ENCODE results near the gene LGI4. TPM values are rescaled to one million over a fixed set of nuclear protein-coding genes. Genes with fewer than 3 reads are reported as not detected.
"Not testable (repeated sequence)": the region's sequence is repeated elsewhere in the genome, so short reads cannot be mapped to it uniquely, and the experiment has no call there.

Gene LGI4
- total RNA-seq, 1 experiment from 2014 or later: 0.36 TPM

DNA sequence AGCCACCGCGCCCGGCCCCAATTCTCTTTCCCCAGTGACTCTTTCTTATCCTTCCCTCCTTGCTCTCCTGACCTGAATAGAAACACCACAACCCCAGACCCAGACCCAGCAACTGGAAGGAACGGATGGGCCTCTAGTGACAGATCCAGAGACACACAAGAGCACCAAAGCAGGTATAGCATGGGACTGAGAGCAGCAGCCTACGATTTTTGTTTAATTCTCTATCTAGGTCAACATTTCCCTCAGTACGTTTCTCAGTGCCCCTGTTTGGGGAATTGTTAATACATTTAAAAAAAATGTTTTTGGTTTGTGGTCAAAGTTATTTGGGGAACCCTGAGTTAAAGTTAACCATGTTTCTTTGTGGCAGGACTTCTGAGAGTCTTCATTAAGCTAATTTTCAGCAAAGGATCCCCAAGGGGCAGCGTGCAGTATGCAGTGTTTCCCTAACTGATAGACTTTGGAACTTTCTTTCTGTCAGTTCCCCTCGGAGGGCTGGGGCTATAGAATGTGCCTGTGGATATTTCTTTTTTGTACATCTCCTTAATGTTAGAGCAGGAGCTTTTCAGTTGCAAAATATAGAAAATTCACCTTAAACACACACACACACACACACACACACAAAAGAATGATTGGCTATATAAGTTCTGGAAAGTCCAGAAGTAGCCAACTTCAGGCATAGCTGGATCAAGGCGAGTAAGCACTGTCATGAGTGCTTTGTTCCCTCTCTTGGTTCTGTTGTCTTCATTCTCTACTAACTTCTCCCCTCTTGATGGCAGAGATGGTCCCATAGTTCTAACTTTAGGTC is 26.0 kb upstream of the LGI4 start:
- DNase-seq (ENCODE audit: low read depth): no peak

DNA sequence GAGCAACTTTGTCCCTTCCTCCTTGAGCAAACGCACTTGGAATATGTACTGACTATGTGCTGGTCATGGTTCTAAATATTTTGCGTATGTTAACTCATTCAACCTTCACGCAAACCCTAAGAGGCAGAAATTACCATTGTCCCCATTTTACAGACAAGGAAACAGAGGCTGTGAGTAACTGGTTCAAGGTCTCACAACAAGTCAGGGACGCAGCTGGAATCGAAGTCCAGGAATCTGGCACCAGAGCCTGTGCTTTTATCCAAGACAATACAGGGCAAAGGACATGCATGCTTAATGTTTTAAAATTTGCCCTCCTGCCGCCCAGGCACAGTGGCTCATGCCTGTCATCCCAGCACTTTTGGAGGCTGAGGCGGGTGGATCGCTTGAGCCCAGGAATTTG is 24.7 kb upstream of the LGI4 start:
- no peak for DNase-seq (ENCODE audit: low read depth)

DNA sequence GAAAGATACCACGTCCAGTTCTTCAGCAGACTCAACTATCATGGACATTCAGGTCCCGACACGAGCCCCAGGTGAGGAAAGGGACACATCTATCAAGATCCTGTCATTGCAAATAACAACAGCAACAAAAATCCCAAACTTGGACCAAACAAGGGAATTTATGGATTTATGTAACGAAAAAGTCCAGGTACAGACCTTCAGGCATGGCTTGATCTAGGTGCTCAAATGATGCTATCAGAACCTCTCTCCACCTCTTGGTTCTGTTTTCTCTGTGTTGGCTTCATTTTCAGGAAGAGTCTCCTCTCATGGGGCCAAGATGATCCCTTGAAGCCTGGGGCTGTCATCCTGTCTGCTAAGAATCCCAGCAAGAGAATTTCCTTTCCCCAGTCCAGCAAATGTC is 22.6 kb upstream of the LGI4 start:
- no peak for DNase-seq (ENCODE audit: low read depth)

DNA sequence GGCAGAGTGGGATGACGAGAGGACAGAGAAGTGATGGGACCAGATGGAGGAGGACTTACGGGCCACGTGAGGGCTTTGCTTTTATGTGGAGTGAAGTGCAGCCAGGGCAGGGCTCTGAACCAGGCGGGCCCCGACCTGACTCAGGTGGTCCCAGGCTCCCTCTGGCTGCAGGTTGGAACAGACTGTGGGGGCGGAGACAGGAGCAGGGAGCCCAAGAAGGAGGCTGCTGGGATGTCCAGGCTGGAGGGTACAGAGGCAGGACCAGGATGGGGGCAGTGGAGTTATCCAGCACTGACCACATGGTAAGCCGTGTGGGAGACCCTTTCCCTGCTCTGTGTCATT is 21.8 kb upstream of the LGI4 start:
- no peak for DNase-seq (ENCODE audit: low read depth)

DNA sequence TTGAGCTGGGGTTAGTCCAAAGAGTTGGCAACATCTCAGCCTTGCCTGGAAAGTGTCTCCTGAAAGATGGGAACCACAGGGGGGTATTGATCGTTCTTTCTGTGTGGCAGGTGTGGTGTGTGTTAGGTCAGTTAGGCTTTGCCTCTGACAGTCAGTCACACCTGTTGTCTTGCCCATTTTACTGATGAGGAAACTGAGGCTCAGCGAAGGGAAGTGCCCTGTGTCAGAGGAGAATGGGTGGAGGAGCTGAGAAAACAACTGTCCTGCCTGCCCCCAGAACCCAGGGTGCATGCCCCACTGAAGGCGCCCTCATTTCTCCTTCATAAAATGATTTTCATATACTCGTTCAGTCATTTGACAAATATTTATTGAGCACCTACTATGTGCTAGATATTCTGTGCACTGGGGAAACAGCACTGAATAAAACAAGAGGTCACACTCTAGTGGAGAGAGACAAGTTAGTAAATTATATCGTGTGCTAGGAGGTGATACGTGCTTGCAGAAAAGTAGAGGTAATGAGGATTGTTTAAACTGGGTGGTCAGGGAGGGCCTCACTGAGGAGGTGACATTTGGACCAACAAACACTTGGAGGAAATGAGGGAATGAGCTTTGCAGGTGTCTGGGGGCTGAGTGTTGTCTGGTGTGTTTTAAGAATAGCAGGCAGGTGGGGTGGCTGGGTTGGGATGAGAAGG is 21.3 kb upstream of the LGI4 start:
- DNase-seq (ENCODE audit: low read depth): no peak

DNA sequence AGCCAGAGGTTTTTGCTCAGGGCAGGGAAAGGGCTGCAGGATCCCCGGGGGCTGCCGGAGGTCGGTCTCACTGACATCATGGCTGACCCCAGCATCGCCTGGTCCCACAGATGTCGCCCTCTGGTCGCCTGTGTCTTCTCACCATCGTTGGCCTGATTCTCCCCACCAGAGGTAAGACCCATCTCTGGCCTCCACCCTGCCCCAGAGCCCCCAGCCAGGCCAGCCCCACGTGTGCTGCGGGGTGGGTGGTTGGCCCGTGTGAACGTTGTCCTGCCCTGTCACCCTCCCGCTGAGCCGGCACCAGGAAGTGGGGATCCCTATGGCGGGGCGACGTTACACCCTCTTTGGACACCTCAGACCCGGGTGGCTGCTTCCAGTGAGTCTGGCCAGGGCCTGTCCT is 20.6 kb upstream of the LGI4 start:
- DNase-seq (ENCODE audit: low read depth): no peak

DNA sequence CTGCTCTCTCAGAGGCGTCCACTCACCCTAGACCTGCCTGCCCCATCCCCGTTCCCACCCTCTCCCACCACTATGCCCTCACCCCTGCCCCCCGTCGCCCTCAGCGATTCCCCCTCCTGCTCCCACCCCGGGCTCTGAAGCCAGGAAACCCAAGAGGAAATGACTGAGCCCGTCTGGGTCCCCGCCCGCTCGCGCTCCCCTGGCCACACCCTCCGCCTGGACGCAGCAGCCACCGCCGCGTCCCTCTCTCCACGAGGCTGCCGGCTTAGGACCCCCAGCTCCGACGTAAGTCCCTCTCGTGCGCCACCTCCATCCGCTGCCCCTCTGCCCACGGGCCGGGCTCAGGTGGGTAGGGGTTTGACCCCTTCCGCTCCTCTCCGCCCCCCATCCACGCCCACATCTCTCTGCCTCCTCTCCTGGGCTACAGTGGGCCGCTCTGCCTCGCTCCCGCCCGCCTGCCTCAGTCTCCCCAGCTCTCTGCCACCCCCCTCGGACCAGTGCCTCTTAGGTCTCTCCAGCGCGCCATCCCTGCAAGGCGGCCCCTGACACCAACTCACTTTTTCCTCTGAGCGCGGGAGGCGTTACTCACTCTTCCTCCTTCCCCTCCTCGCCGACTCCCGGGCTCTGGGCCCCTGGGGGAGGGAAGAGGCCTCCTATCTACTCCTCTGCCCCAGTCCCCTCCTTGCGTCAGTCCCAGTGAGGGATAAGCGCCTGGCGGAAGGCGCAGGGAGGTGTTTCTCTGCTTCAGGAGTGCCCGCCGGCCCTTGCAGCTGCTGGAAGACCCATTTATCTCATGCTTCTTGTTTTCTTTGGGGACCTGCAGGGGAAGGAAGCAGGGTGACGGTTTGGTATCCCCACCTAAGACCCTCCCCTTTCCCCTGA is 19.9 kb upstream of the LGI4 start, which contains the start of gene FXYD5:
TSS of gene FXYD5 (plus strand) at position 211 of the 882 bp plus-strand sequence. CDS start 816 bp downstream, outside the sequence.
- DNase-seq (ENCODE audit: low read depth): peak; percentile 86

DNA sequence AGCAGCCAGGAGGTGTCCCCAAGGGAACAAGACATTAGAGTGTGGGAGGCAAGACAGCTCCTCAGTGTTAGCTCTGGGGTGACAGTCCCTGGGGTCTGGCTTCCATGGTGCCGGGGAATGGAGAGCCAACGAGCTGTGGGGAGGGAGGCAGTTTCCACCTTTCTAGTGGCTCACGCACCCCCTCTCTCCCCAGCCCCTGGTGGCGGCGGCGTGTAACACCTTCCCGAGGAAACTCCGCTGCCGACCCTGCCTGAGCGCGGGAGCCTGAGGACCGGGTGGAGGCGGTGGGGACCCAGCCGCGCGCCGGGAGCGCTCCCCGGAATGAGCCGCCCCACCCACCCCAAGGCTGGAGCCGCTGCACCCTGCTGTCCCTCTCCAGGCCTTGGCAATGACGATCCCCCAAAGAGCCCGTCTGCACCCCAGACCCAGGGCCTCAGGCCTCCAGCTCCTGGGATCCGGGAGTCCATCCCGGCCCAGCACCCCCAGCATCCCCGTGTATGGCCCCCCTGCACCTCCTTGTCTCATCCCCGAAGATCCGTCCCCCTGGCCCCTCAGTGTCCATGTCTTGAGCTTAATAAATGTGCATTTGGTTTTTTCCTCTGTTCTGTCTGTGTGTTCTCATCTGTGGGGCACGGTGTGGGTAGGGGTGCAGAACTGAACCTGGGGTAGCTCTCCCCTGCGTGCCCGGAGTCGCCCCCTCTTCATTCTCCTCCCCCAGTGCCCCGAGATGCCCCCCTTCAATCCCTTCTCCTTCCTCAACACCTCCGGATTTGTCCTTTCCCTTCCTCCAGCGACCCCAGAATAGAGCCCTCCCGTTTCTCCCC is 19.1 kb upstream of the LGI4 start:
- DNase-seq (ENCODE audit: low read depth): peak; percentile 46

DNA sequence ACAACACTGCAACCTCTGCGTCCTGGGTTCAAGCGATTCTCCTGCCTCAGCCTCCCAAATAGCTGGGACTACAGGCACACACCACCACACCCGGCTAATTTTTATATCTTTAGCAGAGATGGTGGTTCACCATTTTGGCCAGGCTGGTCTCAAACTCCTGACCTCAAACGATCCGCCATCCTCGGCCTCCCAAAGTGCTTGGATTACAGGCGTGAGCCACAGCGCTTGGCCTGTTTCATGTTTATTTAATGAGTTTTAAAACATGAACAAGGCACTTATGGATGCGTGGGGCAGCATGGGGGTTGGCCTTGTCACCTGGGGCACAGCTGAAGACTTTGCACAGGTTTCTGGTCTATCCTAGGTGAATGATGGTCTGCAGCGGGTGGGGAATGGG is 18.3 kb upstream of the LGI4 start:
- DNase-seq (ENCODE audit: low read depth): not testable (repeated sequence)

DNA sequence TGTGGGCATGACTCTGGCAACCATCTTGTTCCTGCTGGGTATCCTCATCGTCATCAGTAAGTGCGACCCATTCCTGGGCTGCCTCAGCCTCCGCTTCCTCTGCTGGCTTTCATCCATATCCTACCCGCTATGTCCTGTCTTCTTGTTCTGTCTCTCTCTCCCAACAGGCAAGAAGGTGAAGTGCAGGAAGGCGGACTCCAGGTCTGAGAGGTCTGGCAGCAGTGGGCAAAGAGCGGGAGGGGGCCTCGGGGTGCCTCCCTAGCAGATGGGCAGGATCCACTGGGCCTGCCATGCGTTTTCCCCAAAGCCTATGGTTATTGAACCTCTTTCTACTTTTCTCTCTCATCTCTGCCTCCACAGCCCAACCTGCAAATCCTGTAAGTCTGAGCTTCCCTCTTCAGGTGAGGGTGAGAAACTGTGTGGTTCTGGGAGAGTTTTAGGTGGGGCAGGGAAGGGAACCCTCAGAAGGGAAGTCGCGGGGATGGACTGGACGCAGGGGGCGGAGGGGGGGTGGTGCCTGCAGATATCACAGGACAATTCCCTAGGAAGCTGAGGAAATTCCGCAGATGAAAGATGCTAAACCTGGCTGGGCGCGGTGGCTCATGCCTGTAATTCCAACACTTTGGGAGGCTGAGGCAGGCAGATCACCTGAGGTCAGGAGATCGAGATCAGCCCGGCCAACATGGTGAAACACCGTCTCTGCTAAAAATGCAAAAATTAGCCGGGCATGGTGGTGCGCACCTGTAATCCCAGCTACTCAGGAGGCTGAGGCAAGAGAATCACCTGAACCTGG is 16.6 kb upstream of the LGI4 start:
- DNase-seq (ENCODE audit: low read depth): no peak

DNA sequence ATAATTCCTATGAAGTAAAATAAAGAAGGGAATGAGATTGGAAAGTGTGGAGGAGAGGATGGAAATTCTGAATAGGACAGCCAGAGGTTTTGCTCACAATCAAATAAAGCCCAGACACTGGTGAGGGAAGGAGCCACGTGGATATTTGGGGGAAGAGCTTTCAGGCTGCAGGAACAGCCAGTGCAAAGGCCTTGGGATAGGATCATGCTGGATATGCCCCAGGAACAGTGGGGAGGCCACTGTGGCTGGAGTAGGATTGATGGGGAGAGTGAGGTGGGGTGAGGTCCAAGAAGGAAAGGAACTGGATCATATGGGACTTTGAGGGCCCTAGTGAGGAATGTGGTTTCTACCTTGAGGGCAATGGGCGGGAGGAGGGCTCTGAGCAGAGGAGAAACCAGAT is 15.6 kb upstream of the LGI4 start:
- DNase-seq (ENCODE audit: low read depth): no peak

DNA sequence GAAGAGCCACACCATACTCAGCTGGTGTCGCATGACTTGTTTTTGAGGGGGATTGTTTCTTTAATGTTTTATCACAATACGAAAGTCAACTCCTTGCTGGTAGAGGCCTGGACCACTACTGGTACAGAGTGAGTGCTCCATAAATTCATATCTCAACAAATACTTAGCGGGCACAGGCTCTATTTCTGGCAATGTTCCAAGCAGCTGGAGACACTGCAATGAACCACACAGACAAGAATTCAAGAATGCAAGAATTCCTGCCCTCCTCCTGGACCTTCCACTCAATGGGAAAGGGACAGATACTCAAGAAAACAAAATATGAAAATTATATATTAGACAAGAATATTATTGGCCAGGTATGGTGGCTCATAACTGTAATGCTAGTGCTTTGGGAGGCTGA is 14.6 kb upstream of the LGI4 start:
- no peak for DNase-seq (ENCODE audit: low read depth)

DNA sequence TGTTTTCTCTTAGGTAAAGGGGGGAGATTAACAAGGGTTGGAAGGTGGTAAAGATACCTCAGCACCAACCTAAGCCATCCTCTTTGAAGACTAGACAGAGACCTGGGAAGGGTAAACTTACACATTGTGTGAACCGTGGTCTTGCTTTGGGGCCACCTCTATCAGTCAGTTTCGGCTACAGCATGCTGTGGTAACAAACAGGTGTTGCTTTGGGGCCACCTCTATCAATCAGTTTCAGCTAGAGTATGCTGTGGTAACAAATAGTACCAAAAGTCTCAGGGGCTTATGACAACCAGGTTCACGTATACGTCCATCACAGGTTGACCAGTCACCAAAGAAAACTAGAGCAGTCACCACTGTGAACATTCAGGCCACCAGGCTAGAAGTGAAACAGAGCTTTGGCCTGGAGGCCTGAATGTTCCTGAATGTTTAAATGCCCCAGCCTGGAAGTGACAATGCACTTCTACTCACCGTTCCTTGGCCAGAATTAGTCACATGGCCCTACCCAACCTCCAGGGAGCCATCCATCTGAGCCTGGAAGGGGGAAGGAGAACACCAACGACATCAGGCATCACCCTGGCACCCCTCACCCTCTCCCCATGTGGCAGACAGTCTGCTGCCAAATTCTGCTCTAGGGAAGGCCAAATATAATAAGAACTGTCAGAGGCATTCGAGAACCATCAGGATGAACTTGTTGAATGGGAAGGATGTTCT is 12.0 kb upstream of the LGI4 start:
- DNase-seq (ENCODE audit: low read depth): no peak

DNA sequence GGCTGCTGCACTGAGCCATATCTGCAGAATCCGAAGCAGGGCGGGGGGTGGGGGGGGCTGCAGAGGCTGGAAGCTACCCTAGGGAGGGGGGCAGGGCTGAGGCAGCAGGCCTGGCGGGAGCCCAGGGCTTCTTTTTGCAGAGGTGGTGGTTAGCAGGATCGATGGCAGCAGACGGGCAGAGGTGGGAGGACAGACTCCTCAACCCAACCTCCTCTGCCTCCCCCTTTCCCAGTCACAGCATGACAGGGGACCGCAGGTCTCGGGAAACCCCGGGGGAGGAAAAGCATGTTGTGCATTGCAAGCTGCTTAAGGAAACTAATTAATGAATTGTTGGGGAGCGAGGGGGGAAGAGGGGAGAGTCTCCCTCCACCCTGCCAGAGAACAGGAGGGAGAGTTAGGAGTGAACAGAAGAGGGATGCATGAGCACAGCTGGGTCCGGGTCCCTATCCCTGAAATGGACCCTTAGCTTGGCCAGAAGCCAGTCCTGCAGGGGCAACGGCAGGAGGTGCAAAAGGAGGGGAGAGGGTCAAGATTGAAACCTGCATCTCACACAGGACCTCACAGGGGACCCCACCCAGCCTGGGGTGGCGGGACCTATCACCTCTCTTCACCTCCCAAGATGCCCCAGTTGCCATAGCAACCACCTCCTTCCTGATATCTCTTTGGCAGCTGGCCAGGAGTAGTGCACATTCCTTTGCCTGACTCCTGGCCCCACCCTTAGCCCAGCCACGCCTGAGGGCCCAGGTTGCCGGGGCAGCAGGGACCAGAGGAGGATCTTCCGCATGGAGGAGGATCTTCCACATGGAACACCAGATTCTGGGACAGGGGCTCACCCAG is 10.0 kb upstream of the LGI4 start:
- DNase-seq (ENCODE audit: low read depth): peak; percentile 55

DNA sequence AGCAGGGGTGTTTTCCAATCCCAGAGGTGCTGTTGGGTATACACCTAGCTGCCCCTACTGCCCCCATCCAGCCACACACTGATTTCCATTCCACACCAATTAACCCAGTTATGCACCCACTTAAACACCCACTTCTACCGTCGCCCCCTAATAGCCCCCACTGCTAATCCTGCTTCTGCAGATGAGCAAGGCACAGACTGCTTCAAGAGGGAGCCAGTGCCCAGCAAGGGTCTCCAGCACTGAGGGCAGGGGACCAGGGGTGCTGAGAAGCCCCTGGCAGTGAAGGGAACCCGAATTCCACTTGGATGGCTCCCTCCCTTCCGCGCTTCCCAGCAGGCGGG is 9.4 kb upstream of the LGI4 start:
- no peak for DNase-seq (ENCODE audit: low read depth)

DNA sequence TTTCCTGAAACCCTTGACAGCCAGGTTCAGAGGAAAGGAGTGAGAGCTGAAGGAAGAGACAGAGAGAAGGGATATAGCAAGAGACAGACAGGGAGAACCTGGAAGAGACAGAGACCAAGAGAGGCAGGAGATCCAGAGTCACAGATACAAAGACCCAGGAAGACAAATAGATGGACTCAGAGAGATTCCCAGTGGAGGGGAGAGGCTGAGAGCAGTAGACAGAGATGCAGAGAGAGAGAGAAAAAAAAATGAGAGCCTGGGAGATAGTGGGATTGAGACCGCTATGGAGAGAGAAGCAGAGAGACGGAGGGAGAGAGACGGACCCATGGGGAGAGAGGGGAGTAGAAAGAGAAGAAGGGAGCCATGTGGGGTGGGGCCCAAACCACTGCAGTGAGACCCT is 9.0 kb upstream of the LGI4 start:
- DNase-seq (ENCODE audit: low read depth): no peak

DNA sequence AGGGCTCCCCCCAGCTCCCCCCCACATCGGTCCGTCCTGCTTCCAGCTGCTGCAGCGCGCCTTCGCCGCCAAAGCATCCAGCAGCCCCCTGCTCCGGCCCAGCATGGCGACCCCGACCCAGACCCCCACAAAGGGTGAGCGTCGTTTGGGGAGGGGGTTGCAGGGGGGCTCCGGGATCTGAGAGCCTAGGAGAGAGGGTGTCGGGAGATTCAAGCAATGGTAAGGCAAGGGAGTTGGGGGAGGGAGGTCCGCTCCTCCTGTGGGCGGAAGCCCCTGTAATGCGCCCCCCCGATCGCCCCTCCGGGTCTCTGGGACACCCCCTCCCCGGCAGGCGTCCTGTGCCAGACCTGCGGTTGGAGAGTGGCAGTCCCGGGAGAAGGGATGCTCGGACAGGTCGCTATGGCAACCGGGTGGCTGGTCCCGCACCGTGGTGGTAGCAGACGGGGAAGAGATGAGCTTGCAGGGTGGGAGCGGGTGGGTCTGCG is 8.4 kb upstream of the LGI4 start, which contains the start of gene FXYD7:
TSS of gene FXYD7 (plus strand) at position 25 of the 485 bp plus-strand sequence. CDS start at position 104, 79 bp downstream.
- DNase-seq (ENCODE audit: low read depth): no peak

DNA sequence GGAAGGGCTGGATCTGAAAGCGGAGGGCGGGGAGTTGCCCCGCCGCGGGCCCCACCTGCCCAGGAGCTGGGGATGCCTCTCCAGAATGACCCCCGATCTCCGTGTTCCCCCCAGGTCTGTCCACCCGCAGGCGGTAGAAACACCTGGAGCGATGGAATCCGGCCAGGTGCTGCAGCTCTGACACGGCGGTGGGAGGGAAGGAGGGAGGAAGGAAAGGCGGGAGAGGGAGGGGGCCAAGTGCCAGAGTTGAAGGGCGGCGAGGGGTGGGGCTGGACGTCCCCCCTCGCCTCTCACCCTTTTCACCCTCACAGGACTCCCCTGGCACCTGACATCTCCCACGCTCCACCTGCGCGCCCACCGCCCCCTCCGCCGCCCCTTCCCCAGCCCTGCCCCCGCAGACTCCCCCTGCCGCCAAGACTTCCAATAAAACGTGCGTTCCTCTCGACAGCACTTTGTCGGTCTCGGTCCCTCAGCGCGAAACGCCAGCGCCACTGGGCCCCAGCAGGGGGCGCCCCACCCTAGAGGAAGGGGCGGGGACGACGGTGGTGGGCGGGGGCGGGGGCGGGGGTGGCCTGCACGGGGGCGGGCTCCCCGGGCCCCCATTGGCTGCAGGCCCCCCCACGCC is 7.9 kb upstream of the LGI4 start:
- DNase-seq (ENCODE audit: low read depth): peak; percentile 27
